GM18517 (cell line): ENCODE data around the gene CFAP58.

Source experiments
- ATAC-seq: cut with Tn5 transposase; IDR thresholded peaks from one replicate; pipeline ENCODE4 v1.9.1; 2021; ENCODE audit warnings: mild to moderate bottlenecking, moderate library complexity; ENCODE audit not compliant: unreplicated experiment

Gene CFAP58

DNA sequence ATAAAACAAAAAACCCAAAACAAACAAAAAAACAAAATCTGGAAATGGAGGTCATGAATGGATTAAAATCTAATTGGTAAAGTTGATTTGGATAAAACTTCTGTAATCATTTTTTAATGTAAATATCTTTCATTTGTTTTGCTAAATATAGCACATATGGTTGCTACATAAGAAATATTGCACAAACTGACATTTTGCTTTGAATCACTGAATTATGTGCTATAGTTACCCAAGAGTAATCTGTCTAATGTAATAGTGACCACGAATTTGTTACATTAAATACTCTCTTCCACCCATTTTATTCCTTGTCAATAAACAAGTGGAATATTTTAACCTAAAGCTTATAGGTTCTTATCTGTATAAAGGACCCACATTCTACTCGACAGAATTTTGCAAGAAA, 6.2 kb downstream of the CFAP58 start:
- ATAC-seq: no peak

DNA sequence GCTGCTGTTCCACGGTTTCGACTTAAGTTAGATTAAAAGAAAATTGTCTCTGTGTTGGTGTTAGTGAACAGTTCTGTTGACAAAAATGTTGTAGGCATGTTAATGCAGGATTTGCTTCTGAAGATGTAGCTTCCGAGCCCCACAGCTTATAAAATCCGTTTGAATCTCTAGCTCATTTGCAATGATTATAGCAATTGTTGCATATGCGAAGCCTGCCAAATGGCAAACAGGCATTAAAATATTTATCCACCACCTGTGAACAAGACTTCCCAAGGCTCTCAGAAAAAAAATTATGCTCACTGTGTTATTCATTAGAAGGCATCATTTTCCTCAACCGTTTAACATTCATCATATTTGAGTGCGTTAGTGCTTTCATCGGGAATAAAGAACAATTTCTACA, 14.3 kb downstream of the CFAP58 start:
- ATAC-seq: no peak

DNA sequence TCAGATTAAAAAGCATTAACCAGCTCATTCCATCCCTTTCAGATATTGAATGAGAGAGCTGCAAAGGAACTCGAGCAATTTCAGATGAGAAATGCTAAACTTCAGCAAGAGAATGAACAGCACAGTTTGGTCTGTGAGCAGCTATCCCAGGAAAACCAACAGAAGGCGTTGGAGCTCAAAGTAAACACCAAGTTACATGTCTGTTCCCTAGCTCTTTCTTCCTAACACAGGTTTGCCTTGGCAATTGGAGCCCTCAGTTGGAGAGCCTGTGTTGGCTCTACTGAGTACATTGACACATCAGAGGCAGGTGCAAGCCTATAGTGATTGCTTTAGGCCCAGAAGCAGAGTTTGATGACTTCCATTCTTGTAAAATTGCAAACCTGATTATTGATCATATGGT, 14.7 kb downstream of the CFAP58 start:
- ATAC-seq: no peak

- no peak for ATAC-seq
Observed at GRCh38 chr10:104371753-104372152, 18.1 kb downstream of the CFAP58 start.

DNA sequence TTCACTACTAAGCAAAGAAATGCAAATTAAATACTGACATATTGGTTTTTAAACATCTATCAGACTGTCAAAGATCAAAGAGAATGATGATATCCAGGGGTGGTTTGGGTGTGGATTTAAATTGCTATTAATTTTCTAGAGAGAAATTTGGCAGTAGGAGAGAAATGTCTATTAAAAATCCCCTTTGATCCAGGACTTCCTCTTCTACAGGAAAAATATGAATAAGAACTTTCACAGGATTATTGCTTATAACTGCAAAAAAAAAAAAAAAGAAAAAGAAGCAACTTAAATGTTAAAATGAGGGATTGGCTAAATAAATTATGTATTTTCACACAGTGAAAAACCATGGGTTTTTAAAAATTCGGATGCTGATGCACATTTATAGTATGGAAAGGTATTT, 21.0 kb downstream of the CFAP58 start:
- ATAC-seq: no peak

- no peak for ATAC-seq
Observed at GRCh38 chr10:104376784-104377300, 23.2 kb downstream of the CFAP58 start.

- ATAC-seq: no peak
Observed at GRCh38 chr10:104380336-104380735, 26.7 kb downstream of the CFAP58 start.

GRCh38 chr10:104387130-104387888, 33.7 kb downstream of the CFAP58 start:
- ATAC-seq: no peak

GRCh38 chr10:104388830-104389229, 35.2 kb downstream of the CFAP58 start:
- ATAC-seq: no peak

GRCh38 chr10:104391150-104391968, 37.7 kb downstream of the CFAP58 start:
- ATAC-seq: no peak

DNA sequence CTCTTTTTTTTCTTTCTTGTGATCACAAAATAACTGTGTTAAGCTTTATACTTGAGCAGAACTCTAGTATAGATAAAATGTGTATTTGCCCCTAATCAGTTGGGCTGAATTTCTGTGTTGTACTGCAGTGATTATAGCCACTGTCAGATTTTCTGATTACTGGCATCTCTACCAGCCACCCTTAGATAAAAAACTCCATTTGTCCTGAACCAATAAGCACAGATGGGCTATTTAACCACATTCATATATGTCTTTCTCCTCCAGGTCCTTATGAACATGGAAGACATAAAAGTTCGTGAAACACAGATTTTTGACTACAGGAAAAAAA, 38.3 kb downstream of the CFAP58 start:
- ATAC-seq: no peak

- ATAC-seq: no peak
Observed at GRCh38 chr10:104393387-104393786, 39.8 kb downstream of the CFAP58 start.

DNA sequence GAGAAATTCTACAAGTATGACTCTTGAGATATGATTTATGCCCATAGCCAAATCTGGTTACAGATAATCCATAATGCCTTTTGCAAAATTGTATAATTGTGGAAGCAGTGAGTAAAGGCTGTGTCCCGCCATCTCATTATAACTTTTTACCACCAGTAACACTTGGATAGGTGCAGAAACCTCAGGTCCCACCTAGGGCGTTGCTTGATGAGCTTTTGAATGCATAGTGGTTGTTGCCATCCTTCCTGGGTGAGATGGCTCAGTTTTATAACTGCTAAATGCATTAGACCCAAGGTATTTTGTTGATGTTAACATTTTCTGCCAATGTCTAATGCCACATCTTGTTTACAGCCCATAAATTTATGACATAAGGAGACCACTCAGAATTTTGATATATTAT, 42.9 kb downstream of the CFAP58 start:
- no peak for ATAC-seq

DNA sequence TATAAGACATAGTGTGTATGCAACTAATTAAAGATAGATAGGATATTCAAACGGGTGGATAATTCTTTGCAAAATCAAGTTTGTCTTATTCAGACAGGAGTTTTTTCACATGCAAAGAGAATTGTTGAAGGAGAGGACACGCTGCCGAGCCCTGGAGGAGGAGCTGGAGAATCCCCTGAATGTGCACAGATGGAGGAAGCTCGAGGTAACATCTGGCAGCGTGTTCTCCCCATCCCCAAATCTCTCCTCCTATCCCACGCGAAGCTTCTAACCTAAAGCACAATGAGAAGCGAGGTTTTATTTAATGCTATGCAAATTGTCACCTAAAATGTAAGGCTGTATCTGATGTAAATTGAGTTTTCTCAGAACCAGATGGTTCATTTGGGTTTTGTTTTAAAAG, 50.0 kb downstream of the CFAP58 start:
- no peak for ATAC-seq

DNA sequence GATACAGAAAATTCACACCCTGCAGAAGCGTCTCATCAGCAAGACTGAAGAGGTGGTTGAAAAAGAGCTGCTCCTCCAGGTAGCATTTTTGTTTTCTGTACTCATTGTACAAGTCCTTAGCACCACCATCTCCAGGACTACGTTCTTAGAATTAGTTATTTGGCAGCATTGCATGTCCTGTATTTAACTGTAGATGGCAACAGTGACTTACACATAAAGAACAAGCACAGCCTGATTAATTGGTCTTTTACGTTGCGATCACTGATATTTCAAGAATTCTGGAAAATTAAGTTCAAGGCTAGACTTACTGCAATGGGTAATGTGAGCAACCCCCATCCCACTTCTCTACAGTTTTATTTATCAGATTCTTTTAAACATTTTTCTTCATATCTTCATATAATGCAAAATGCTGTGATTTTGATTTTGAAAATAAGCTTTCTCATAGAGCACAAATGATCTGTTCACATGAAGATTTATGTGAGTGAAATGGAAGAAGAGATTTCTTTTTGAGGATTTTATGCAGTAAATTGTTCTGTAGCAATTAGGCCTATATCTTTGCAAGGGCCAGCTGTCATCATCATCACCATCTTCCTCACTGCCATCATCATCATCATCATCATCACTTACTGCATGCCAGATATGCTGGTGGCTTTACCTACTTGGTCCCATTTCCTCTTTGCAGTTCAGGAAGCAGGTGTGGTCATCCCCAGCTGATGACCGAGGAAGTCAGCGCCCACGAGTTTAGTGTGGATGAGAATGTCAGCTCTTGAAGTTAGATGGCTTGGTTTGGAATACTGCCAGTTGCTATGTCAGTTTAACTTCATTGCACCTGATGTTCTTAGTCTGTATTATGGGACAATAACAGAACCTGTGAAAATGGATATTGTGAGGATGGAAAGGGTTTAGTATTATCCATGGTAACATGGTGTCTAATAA, 53.4 kb downstream of the CFAP58 start:
- no peak for ATAC-seq

- ATAC-seq: no peak
Observed at GRCh38 chr10:104413528-104413927, 59.9 kb downstream of the CFAP58 start.

DNA sequence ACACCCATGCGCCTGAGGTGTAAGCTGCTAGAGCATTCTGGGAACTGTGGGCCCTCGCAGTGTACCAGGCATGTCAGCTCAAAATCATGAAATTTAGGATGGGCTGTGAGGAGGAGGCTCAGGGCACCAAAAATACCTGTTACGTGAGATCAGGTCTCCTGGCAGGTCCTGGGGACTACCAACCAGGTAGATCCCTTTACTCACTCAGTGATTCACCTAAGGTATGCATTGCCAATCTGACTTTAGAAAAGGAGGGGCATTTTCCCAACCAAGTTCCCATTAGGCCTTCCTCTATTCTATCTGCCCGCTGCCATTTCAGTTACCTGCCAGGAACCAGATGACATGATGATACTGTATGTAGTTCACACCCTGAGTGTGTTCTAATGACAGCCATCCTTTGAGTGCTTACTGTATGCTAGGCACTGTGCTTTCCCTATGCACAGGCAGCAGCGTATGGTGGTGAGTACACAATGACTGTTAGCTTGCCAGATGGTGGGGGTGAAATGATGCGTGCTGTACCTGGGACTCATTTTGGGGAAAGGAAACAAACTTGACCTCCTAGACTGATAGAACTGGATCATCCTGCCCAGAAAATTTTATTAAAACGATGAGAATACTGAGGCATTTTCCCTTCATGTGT, 62.0 kb downstream of the CFAP58 start:
- no peak for ATAC-seq

DNA sequence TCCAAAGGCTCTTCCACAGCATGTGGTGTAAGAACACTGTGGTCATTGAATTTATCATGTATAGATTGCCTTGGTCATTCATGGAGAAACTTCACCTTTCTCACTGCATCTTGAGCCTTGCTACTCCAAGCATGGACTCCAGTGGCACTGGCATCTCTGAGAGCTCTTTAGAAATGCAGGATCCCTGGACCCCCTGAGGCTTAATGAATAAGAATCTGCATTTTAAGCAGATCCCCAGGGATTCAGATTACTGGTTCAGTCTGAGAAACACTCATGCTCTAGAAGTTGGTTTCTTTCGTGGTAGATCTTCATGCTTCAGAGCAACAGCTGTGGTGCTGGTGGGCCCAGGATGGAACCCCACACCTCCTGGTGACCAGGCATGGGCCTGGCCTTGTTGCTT, 63.2 kb downstream of the CFAP58 start:
- ATAC-seq: no peak

- ATAC-seq: no peak
Observed at GRCh38 chr10:104417637-104418292, 64.1 kb downstream of the CFAP58 start.

DNA sequence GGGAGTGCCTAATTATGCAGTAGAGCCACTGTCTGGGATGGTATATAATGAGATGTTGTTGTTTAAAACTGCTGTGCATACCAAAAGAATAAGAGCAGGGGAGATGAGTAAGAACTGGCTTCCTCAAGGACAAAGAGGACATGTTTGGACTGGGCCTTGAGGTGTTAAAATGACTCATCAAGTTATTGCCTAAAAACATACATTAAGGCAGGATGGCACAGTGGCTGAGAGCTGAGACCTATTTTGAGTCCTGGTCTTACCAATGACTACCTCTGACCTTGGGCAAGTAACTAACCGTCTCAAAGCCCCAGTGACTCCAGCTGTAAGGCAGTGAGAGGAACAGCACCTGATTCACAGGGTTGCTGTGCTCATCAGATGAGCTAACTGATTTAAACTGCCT, 71.1 kb downstream of the CFAP58 start:
- ATAC-seq: peak; percentile 99
